Stimulated activated CD8-positive, alpha-beta memory T cell treated with anti-CD3 and anti-CD28 coated beads, Interleukin-15, amount 100 ng/mL, for 24 hours (primary cell): ENCODE data around the gene HEPN1.

Experiments
- DNase-seq: peaks from one replicate; pipeline ENCODE4 v3.0.0-alpha.2; 2020; ENCODE audit warnings: low read depth

The HEPN1 gene

DNA sequence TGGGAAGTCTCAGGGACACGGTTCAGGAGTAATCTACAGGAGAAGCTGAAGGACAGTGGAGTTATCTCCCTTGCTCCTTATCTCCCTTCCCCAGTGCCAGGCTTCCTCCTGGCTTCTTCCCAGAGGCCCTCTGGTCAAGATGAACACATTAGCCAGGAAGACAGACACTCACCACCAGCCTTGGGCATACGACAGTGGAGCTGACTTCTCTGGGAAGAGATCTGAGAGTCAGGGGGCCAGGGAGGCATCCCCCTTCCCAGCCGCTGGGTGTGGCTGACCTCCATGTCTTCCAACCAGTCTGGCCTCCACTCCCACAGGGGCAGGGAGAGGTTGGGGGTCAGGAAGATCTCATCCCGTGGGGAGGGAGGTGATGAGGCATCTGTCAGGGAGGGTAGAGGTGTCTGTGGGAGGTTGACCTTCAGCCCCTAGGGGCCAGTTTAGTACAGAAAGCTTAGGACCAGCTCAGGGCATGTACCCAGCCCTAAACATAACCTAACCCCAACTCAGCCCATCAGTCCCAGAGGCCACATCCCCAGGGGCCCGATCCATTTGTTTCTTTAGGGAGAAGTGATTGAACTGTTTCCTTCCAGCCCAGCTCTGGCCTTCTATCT, 34.1 kb upstream of the HEPN1 start:
- DNase-seq, result no peak

DNA sequence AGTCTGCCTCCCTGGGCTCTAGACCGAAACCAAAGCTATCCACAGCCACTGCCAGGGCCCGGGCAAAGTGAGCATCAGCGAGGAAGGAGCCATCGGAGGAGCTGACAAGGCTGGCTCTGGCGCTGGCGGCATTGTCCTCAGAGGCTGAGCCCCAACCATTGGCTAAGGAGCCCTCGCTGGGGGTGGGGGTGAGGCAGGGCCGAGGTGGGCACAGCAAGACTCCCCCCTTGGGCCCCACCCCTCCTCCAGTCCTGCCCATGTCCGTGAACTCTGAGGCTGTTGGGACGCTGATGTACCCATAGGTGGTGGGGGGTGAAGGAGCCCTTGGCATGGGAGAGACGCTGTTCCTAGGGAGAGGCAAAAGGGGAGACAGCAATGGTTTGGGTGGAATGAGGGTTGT, 32.6 kb upstream of the HEPN1 start:
- no peak for DNase-seq

DNA sequence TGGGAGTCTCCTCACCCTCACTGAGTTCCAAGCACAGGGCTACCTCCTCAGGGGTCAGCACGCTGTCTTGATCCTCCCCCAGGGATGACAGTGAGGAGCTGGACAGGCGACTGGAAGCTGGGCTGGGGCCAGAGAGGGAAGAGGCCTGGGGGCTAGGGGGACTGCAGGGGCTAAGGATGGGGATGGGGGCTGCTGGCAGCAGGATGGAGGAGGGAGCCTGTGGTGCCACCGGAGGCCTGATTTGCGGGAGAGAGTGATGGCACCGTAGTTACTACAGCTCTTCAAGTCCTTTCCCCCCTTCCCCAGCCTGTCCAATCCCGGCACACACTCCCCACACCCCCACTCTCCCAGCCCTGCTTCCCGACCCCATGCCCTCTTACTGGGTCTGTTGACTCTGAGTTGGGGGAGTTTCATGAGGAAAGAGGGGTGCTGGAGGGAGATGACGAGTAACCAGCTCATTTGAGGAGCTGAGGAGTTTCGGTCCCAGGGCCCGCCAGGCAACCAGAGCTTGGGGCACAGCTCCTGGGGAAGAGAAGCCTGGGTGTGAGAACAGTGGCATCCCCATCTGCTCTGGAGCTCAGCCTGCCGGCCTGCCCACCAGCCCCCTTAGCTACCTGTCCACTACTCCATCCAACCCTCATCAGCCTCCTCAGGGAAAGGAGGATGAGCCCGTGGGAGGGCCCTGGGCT, 31.9 kb upstream of the HEPN1 start:
- no peak for DNase-seq

DNA sequence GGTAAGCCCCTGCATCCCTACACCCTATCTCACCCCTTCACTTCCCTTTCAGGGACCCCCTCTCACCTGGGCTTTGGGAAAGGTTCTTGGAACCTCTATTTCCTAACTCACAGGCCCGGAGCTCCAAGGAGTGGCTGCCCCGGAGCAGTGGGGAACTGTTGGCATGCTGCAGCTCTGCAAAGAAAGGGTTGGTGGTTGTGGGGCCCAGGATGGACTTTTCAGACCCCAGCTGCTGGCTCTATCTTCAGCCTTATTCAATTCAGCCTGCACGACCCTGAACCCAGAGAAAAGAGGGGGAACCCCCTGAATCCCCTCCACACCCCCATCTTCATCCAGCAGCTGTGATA, 31.4 kb upstream of the HEPN1 start:
- no peak for DNase-seq

DNA sequence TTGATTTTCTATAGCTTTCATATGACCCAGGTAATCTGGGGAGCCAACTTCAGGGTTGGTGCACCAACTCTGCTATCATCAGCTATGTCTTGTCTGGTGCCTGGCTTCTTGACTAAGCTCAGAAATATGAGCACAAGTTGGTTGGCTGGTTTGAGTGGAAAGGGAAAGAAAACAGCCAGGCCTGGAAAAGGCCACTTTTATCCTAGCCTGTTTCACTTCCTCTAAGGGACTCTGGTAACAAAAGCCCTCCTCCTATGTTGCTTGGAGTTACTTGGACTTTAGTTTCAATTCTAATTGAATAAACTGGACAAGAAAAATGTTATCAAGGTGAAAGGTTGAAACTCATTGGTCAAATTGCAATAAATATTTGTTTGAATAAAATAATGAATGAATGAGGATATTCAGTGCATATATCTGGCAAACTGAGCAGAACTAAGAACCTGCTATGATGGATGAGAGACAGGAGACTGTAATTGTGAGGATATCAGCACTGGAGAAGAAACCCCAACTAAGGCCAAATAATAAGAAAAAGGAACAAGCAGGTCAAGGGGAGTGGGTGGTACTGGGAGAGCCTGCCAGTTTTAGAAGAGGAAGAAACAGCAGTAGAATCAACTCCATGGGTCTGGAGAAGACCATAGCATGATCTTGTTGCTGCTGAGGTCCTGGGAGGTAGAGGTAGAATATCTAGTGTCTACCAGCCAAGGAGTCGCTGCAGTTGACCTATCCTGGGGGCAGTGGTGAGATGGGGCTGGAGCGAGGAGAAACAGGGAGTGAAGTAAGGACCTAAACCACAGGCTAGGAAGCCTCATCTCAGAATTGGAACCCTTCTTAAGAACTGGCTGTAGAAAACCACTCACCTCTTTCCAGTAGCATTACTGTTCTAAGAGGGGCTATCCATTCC, 29.6 kb upstream of the HEPN1 start:
- no peak for DNase-seq

DNA sequence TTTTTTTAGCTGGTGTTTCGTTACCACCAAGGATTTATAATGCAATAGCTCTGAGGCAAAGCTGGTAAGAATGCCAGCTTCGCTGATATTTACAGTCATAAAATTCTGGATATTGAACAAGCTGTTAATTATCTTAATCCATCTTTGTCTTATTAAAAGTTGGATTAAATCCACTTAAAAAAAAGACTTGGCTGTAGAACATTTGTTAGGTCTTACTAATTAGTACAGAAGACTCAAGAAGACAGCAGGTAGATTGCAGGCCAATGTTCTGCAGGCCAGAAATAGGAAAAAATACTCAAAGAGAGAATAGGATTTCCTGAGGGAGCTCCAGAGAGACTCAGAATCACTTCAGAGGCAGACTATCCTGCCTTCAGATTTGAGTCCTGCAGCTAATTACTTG, 28.9 kb upstream of the HEPN1 start:
- DNase-seq, result no peak

DNA sequence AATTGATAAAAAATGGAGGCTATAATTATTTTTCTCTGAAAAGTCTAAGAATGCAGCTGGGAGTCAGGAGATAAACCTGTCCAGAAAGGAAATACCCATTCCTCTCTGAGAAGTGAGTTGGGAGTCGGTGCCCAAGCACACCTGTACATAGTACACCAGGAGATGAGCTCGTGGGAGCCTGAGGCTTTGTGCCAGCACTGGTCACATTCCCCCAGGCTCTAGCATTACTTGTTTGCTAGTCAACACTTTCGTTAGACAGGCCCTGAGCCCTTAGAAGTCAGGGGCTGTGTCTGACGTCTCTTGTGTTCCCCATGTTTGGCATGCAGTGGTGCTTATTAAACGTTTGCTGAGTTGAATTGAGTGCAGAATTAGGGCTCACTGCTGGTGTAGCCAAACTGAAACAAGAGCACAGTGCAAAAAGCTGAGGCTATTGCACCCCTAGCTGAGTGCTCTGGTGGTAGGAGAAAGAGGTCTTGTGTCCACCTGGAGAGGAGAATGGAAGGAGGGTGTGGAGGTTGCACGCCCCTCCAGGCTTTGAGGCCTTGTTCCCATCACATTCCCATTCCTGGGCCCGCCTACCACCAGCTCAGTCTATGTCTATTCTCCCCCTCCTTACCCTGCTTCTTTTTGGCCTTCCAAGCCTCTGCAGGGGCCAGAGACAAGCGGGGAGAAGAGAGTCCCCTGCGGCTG, 28.2 kb upstream of the HEPN1 start:
- DNase-seq, result no peak

DNA sequence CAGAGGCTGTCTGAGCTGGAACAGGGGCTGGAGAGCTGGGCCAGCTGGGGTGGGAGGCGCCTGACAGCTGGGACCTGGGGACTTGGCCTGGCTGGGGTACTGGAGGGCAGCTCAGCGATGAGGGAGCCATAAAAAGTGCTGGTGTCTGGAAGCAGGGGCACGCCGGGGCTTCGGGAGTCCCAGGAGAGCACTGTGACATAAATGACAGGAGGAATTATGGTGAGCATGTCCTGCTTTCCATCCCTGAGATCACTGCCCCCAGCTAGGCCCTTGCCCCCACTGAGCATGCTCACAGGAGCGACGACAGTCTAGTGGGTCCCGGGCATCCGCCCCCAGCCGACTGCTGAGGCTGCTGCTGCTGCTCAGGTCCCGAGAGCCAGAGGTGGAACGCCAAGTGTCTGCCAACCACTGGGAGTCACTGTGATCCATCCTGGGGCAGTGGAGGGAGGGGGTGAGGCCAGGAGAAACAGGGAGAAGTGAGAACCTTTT, 27.6 kb upstream of the HEPN1 start:
- DNase-seq, result no peak

DNA sequence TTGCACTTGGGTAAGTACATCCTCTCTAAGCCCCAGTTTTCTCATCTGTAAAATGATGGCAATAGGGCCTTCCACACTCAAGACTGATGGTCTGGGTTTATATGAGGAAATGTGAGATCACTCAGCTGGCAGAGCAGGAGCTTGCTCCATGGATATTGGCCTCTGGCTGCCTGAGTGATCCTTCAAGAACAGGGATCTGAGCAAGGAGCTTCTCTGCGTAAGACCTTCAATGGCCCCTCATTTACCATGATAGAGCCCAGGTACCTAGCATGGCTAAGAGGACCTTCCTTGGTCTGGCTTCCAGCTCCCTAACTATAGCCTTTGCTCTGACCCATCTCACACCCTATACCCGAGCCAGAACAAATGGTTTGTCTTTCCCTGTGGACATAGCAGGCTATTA, 26.9 kb upstream of the HEPN1 start:
- DNase-seq, result no peak

DNA sequence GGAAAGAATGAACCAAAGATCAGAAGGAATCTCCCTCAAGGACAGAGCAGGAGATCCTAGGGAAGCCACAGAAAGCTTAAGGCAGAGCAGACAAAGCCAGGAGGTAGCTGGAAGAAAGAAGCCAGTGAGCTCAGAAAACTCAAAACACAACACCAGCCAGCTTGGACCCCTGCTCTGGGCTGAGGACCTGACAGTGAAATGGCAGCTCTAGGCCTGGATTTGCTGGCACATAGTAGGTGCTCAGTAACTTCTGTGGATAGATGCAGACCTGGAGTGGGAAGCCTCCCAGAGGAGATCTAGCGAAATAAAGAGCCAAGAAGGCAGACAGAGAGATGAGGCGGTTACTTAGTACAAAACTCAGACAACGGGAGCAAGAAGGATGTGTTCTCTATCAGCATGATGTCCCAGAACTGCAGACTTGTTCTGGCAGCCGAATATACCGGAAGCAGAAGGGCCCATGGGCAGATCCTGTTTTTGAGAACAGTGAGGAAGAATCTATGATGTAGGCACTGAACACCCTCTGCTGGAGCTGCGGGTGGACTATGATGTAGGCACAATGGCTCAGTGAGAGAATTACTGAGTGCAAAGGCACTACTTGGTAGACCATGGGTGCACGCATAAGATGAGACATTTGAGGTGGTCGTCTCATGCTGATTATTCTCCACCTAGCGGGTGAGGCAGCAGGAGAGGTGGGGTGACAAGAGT, 26.1 kb upstream of the HEPN1 start:
- DNase-seq, result no peak

DNA sequence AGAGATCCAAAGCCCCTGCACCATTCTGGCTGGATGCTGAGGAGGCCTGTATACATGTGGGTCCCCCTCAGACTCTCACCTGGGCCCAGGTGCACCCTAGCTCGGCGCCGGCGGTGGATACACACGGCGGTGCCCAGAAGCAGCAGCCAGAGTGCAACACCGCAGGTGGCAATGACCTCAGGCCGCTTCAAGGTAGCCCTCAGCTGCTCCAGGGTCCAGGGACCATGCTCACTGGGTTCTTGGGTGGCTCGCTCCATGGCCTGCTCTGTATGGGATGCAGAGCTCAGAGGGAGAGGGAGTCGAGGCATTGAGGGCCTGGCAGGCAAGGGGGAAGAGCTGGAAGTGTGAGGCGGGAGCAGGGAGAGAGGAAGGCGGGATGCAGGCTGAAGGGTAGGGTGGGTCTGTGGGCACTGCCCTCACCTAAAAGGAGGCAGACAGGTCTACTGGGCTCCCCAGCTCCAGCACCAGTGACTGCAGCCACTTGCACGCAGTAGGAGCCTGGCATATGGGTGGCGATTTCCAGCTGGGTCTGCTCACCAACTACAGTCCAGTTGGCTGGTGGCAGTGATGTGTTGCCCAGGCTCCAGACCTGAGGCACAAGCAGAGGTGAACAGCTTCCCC, 25.2 kb upstream of the HEPN1 start:
- DNase-seq, result no peak

DNA sequence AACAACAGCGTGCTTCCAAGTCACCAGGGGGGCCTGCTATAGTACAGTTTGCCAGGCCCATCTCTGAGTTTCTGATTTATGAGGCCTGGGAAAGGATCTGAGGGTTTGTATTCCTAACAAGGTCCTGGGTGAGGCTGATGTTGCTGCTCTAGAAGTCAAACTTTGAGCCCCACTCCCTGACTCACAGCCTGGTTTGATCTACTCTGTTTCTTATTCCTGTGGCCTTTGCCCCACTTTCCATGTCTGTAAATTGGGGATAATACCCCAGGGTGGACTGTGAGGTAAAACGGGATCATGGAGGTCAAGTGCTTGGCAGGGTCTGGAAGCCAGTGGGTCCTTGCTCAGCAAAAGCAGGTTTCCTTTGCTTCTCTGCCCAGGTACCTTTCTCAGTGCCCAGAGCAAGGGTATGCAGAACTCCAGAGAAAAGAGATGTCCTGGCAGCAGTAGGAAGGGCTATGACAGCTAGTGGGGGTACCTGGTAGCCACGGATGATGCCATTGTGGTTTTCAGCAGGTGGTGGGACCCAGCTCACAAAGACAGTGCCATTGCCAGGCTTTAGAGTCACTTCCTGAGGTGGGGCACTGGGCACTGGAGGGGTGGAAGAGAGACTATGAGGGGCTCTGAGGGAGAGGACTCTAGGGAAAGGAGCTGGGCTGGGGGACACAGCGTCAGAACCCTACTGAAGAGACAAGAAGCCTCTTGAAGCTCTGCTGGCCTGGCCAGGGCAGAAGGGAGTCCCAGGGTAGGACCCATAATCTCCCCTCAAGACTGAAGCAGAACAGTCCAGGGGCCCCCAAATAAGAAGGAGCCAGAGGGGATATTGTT, 24.2 kb upstream of the HEPN1 start:
- no peak for DNase-seq

DNA sequence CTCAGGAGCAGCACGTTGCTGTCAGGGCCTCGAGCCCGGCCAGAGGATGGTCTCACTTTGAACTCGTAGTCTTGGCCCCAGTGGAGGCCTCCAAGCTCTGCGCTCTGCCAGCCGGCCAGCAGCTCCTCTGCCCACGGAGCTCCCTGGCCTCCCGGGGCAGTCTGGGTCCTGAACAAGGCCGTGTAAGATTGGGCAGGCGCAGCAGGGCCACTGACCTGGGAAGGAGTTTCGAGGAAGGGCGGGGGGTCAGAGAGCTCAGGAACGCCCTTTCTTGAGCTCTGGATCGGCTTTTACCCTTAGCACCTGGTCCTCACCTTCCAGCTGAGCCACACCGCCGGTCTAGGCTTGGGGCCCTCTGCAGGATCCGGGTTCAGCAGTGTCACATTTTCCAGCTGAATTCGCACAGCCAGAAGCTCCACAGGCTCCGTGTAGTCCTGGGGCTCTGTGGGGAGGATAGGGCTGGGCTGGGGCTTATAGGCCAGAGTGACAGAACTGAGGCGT, 23.5 kb upstream of the HEPN1 start:
- no peak for DNase-seq

DNA sequence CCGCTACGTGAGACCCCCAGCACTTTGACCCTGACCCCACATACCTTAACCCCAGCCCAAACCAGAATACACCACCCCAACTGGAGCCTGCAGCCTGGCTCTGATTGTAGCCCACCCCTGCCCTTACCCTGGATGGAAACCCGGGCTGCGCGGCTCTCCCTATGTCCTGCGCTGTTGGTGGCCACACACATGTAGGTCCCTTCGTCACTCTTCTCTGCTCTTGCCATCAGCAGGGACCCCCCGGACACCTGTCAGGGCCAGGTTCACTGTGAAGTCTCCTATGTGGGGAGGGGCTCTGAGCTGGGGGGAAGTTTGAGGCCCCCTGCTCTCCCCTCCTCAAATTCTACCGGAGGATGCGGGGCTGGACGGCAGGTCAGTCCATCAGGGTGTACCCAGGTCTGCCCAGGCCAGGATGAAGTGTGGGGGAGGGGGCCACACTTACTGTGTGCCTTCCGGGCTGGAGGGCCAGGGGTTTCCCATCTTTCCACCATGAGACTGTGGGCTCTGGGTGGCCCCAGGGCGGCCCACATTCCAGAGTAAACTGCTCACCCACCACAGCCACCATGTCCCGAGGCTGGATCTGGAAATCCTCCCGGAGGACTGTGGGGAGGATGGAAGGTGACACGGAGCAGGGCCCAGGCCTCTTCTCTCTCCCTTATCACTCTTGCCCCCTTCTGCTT, 22.8 kb upstream of the HEPN1 start:
- DNase-seq, result no peak

DNA sequence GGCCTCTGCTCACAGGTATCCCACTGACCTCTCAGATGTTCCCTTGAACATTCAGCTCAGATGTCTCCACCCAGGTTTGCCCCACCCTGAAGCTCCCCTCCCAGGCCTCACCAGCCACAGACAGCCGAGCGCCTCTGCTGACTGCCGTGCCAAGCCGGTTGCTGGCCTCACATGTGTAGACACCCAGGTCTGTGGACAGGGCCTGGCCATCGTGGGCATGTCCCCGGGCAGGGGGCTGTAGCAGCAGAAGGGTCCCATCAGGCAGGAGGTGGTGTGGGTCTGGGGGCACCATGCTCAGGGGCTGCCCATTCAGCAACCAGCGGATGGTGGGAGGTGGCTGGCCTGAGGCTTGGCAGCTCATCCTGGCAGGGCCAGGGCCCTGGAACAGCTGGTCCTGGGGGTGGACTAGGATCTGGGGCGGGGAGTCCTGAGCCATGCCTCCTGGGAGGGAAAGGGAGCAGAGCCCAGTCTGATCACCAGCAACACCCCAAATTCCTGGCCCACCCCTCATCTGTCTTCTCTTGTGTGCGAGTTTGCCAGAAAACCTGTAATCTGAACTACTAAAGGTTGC, 22.1 kb upstream of the HEPN1 start:
- DNase-seq, result no peak

DNA sequence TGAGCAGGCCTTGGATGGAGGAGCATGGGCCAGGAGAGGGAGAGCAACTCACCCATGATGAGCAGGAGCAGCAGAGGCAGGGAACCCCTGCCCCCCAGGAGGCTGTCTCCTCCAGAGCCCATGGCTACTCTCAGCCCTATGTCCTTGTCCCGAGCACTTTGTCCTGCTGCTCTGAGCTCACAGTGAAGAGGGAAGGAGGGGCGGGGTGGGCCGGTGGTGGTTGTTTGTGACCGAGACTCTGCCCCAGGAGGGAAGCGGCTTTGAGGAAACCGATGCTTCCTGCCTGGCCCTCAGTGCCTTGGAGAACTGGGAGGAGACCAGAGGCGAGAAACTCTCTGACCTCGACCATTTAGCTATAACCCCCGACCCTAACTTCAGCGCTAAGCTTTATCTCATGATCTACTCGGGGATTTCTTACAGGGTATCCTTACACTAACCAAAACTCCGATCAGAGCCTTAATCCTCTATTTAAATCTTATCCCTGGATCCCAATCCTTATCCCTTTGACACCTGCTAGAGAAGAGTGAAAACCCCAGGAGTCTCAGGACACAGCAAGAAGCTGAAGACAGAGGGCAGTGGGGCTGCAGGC, 21.3 kb upstream of the HEPN1 start, which contains the start of gene ROBO4:
ROBO4 (minus strand) TSS at position 192 of the 589 bp plus-strand sequence; CDS start at position 122, 70 bp downstream.
- DNase-seq, result no peak

DNA sequence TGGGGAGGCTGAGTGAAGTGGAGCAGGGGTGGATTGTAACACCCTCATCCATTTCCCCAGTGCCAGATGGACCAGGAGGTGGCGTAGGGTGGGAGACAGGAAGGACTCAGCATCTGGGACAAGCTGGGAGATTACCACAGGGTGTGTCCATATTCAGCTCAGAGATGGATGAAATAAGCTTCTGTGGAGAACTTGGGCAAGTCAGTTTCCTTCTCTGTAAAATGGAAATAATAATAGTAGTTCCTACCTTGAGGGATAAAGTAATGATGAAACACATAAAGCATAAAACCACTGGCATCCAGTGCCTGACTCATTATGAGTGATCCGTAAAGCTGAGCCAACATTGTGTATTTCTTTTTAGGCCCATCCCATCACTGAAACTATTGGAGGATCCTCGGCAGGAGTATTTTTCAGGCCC, 20.8 kb upstream of the HEPN1 start:
- no peak for DNase-seq

DNA sequence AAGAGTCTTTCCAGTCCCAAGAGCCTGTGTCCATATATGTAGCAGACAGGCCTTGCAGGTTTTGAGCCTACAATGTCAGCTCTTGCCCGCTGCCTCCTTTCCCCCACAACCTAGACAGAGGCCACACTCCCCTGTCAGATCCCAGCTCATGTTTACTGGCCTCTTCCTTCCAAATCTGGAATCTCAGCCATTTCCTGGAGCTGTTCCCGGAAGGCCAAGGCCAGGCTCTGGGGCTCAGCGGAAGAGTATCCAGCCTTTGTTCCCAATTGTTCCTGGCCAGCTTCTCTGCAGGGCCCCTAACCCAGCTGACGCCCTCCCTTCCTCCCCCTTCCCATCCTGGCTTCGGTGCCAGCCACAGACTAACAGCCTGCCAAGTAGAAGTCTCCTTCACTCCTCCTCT, 20.3 kb upstream of the HEPN1 start:
- DNase-seq, result no peak
